Measurements from ENCODE around the gene PGAM4.
"Not testable (repeated sequence)": the region's sequence is repeated elsewhere in the genome, so short reads cannot be mapped to it uniquely, and the experiment has no call there.

The PGAM4 gene

DNA sequence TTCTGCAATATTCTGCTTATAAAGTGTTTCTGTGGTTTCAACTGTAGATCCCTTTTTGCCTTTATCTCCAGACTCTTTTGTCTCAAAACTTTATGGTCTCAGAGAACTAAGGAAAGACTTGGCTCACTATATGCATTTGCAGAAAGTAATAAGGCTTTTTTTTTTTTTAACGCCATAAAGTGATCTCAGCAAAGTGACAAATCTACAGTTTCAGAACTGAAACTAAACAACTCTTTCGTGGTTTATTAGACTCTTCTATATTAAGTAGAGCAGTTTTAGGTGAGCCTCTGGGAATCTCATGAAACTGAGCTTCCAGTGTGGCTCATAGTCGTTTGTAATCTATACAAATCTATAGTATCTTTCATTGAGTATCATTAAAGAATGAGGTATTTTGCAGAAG lies 43.7 kb downstream of the PGAM4 start:
- DNase-seq = no peak

- no peak for DNase-seq
Measured at GRCh38 chrX:77924320-77924859, 45.0 kb downstream of the PGAM4 start.

GRCh38 chrX:77922787-77923186 lies 46.7 kb downstream of the PGAM4 start:
- DNase-seq = no peak

GRCh38 chrX:77919370-77919769 lies 50.1 kb downstream of the PGAM4 start:
- DNase-seq = not testable (repeated sequence)

DNA sequence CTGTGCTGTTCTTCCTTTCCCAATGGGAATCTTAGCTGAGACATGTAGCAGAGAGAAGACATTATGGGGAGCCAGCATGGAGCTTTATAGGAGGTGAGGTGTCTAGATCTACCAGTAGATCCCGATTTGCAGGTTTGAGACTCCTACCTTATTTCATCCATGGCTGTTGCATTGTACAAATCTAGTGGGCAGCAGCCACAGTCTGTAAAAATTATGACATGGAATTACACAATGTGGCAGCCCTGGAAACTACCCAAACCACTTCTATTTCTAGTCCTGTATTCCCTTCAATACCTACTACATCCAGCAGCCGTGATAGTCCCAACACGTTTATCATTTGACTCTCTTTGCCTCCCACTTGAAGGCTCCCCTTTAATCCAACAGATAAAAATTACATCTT lies 50.9 kb downstream of the PGAM4 start:
- DNase-seq = no peak
